Loucy (cell line): ENCODE results near the gene HOXA9.

ENCODE experiments used
- EZH2phosphoT487 ChIP-seq: fragments of 200-600 bp; IDR thresholded peaks from 2 replicates; pipeline ENCODE4 v1.6.1; 2018; ENCODE audit warnings: antibody characterized with exemption, mild to moderate bottlenecking, moderate library complexity, borderline replicate concordance
- TF ChIP-seq, protein P1 (sequence below): fragments of 200-600 bp; sonication (generic); conservative IDR thresholded peaks from 2 replicates; pipeline ENCODE4 v1.5.1; 2014; ENCODE audit warnings: mild to moderate bottlenecking, antibody characterized with exemption, low read length

DNA sequence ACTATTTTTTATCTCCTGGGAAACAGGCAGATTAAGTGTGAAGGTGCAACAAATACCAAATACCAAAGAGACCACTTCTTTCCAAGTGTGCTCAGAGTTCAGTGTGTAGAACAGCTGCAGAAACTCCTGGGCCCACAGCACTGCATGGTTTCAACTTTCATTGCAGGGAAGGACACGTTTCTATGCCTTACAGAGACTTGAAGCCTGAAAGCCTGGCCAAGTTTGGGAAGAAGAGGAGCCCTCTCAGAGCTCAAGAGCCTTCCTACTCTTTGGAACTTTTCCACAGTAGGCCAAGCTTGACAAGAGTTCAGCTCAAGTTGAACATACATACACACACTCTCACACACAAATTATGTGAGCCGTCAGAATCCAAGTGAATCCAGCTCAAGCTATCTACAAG, 37.3 kb downstream of the HOXA9 start:
- TF ChIP-seq, protein P1, sequence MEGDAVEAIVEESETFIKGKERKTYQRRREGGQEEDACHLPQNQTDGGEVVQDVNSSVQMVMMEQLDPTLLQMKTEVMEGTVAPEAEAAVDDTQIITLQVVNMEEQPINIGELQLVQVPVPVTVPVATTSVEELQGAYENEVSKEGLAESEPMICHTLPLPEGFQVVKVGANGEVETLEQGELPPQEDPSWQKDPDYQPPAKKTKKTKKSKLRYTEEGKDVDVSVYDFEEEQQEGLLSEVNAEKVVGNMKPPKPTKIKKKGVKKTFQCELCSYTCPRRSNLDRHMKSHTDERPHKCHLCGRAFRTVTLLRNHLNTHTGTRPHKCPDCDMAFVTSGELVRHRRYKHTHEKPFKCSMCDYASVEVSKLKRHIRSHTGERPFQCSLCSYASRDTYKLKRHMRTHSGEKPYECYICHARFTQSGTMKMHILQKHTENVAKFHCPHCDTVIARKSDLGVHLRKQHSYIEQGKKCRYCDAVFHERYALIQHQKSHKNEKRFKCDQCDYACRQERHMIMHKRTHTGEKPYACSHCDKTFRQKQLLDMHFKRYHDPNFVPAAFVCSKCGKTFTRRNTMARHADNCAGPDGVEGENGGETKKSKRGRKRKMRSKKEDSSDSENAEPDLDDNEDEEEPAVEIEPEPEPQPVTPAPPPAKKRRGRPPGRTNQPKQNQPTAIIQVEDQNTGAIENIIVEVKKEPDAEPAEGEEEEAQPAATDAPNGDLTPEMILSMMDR = no peak
- no peak for TF ChIP-seq EZH2phosphoT487
